Glutamatergic neuron (in vitro differentiated cells): Measurements from ENCODE around the gene GALNT9. TPM values are rescaled to one million over a fixed set of nuclear protein-coding genes. Genes with fewer than 3 reads are reported as not detected.

ENCODE experiments used
- DNase-seq: peaks from one replicate; pipeline ENCODE4 v3.0.0; 2022
- H3K27ac Mint-ChIP-seq: one replicate; pipeline ENCODE4 v1.8.0; 2020; ENCODE audit warnings: mild to moderate bottlenecking, mixed read lengths, inconsistent platforms; ENCODE audit not compliant: unreplicated experiment
- H3K27me3 Mint-ChIP-seq: one replicate; pipeline ENCODE4 v1.8.0; 2020; ENCODE audit warnings: mild to moderate bottlenecking, moderate library complexity, mixed read lengths, inconsistent platforms; ENCODE audit not compliant: unreplicated experiment
- H3K36me3 Mint-ChIP-seq: one replicate; pipeline ENCODE4 v1.8.0; 2020; ENCODE audit warnings: mild to moderate bottlenecking, mixed read lengths, inconsistent platforms; ENCODE audit not compliant: unreplicated experiment
- H3K4me1 Mint-ChIP-seq: one replicate; pipeline ENCODE4 v1.8.0; 2020; ENCODE audit warnings: mild to moderate bottlenecking, low read depth, mixed read lengths, inconsistent platforms; ENCODE audit not compliant: unreplicated experiment
- H3K4me3 Mint-ChIP-seq: one replicate; pipeline ENCODE4 v1.8.0; 2020; ENCODE audit warnings: mild to moderate bottlenecking, mixed read lengths, inconsistent platforms; ENCODE audit not compliant: unreplicated experiment
- H3K9me3 Mint-ChIP-seq: one replicate; pipeline ENCODE4 v1.8.0; 2020; ENCODE audit warnings: mild to moderate bottlenecking, moderate library complexity, mixed read lengths, inconsistent platforms; ENCODE audit not compliant: unreplicated experiment
- total RNA-seq: library from RNA; stranded (reverse); fragmentation: NEBNext Ultra II Directional; extraction: Animal tissue kit (Norgen Biotek cat#: 25700); gene quantifications from one replicate; pipeline ENCODE4 v1.2.1, GENCODE V29; 2021; ENCODE audit not compliant: unreplicated experiment
- TF ChIP-seq, protein P1 (sequence below): fragments of 200-600 bp; sonication (generic); IDR thresholded peaks from one replicate; pipeline ENCODE4 v1.5.0; 2021; ENCODE audit not compliant: partially characterized antibody, unreplicated experiment

GALNT9 gene
- total RNA-seq, 1 donor from 2014 or later, result 13.7 TPM

DNA sequence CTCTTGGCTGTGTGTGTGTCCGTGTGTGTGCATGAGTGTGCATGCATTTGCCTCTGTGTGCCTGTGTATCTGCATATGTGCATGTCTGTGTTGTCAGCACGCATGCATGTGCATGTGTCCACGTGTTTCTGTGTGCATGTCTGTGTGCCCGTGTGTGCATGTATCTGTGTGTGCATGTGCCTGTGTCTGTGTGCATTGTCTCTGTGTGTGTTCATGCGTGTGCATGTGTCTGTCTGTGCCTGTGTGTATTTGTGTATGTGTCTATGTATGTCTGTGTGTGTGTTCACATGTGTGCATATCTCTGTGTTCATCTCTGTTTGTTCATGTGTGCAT lies 1.1 kb upstream of the GALNT9 start:
- DNase-seq, result no peak
- H3K27ac Mint-ChIP-seq, result peak overlapping the region; percentile 6
- H3K9me3 Mint-ChIP-seq, result peaks cover 19% of the 10 kb centered on the region
- peaks cover 13% of the 10 kb centered on the region for H3K27me3 Mint-ChIP-seq
- H3K4me1 Mint-ChIP-seq, result peaks cover 6% of the 10 kb centered on the region
- H3K36me3 Mint-ChIP-seq, result peaks cover 10% of the 10 kb centered on the region
- TF ChIP-seq, protein P1, sequence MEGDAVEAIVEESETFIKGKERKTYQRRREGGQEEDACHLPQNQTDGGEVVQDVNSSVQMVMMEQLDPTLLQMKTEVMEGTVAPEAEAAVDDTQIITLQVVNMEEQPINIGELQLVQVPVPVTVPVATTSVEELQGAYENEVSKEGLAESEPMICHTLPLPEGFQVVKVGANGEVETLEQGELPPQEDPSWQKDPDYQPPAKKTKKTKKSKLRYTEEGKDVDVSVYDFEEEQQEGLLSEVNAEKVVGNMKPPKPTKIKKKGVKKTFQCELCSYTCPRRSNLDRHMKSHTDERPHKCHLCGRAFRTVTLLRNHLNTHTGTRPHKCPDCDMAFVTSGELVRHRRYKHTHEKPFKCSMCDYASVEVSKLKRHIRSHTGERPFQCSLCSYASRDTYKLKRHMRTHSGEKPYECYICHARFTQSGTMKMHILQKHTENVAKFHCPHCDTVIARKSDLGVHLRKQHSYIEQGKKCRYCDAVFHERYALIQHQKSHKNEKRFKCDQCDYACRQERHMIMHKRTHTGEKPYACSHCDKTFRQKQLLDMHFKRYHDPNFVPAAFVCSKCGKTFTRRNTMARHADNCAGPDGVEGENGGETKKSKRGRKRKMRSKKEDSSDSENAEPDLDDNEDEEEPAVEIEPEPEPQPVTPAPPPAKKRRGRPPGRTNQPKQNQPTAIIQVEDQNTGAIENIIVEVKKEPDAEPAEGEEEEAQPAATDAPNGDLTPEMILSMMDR, result no peak
- H3K4me3 Mint-ChIP-seq, result peak overlapping the region; percentile 80

DNA sequence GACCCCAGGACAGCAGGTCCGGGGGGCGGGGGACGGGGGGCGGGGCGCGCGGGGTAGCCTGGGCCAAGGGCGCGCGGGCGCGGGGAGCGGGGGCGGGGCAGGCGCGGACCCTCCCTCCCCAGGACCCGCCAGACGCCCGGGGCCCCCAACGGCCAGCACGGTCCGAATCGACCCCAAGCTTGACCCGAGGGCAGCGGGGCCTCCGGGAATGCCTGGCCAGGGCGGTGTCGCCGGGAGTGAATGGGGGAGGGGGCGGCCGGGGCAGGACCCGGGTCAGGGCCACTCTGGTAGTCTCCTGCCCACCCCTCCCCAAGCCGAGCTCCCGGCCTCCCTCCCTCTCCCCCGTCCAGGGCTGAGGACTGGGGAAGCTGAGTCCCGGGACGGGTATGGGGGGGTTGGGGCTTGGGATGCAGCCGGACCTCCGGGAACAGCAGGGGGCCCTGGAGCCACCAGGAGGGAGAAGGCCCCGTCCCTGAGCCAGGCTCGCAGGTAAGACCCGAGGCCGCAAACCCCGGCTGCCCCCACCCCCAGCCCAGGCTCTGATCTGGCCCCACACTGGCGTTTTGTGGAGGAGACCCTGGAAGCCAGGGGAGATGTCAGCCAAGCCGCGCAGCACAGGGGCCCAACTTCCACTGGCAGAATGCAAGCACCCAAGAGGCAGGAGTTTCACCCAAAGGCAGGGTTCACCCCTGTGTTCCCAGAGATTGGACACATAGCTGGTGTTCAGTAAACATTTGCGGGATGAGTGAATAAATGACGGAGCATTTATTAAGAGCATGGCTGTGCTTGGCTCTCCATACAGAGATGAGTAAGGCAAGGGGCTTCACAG lies 545 bp upstream of the GALNT9 start:
- H3K9me3 Mint-ChIP-seq, result peaks cover 19% of the 10 kb centered on the region
- H3K27me3 Mint-ChIP-seq, result peaks cover 15% of the 10 kb centered on the region
- peak; percentile 55 for DNase-seq
- H3K4me3 Mint-ChIP-seq, result peak overlapping the region; percentile 80
- H3K27ac Mint-ChIP-seq, result no peak overlapping the region
- H3K36me3 Mint-ChIP-seq, result peaks cover 10% of the 10 kb centered on the region
- TF ChIP-seq, protein P1, result no peak
- peaks cover 6% of the 10 kb centered on the region for H3K4me1 Mint-ChIP-seq

DNA sequence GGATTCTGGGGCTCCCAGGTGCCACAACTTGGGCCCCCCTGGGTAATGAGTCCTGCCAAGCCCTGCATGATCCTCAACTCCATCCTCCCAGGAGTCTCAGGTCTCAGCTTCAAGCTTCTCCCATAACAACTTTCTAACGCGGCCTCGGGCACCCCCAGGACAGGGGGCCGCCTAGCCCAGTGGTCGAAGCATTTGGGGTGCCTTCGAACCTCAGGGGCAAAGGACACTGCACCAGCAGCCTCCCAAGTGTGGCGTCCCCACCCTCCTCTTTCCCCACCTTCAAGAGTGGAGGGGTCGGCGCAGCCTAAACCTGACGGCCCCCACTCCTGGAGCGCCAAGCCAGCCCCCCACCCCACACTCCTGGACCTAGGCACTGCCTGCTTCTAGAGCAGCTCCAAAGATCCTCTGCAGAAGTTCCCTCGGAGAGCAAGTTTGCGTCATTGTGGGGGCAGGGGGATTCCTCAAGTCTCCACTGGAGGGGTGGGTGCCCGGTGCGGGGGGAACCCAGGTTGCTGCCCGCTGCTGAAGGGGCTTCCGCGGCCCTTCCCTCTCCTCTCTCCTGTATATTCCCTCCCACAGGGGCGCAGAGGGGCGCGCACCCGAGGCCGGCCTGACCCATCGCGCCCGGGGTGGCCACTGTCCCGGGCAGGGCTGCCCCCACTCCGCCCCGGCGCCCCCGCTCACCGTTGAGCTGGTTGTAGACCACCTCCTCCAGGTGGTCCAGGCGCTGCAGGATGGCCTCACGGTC lies 933 bp downstream of the GALNT9 start:
- Mint-ChIP-seq H3K9me3 (peaks cover 17% of the 10 kb centered on the region), H3K4me3 (peak overlapping the region; percentile 67), H3K4me1 (peaks cover 11% of the 10 kb centered on the region), H3K27ac (no peak overlapping the region), H3K27me3 (peaks cover 15% of the 10 kb centered on the region), H3K36me3 (peaks cover 10% of the 10 kb centered on the region)
- no peak for DNase-seq
- TF ChIP-seq, protein P1, result no peak

GRCh38 chr12:132327336-132328171 lies 1.8 kb downstream of the GALNT9 start:
- TF ChIP-seq, protein P1, result no peak
- Mint-ChIP-seq H3K36me3 (peaks cover 10% of the 10 kb centered on the region), H3K27ac (no peak overlapping the region), H3K9me3 (peaks cover 18% of the 10 kb centered on the region), H3K4me1 (peaks cover 19% of the 10 kb centered on the region), H3K4me3 (no peak overlapping the region), H3K27me3 (peaks cover 15% of the 10 kb centered on the region)
- no peak for DNase-seq
